Gastroesophageal sphincter (tissue), 4 donors: ENCODE data around the gene PHRF1. TPM values are rescaled to one million over a fixed set of nuclear protein-coding genes. Genes with fewer than 3 reads are reported as not detected.

Experiments used
- ATAC-seq: fragments of 150-250 bp; one replicate; pipeline ENCODE4 v1.9.1; 2016; ENCODE audit warnings: mild to moderate bottlenecking, moderate library complexity
- H3K27ac ChIP-seq, 4 donors: fragments of 200-600 bp; sonication (generic) in 3 of 4; 1 replicate in 3 of 4; 2 replicates in 1 of 4; pipeline ENCODE4 v1.5.1; 2016 to 2019
- H3K27me3 ChIP-seq: fragments of 200-600 bp; sonication (generic); one replicate; pipeline ENCODE4 v1.5.1; 2019
- H3K36me3 ChIP-seq, 2 donors: fragments of 200-600 bp; sonication (generic); one replicate each; pipeline ENCODE4 v1.5.1; 2019; ENCODE audit warnings: control low read depth in 1 of 2
- H3K4me1 ChIP-seq, 3 donors: fragments of 200-600 bp; sonication (generic); 1 replicate in 2 of 3; 2 replicates in 1 of 3; pipeline ENCODE4 v1.5.1; 2016 to 2019; ENCODE audit warnings: control low read depth in 2 of 3
- H3K4me3 ChIP-seq, 2 donors: fragments of 200-600 bp; sonication (generic); one replicate each; pipeline ENCODE4 v1.5.1; 2019; ENCODE audit warnings: mild to moderate bottlenecking in 1 of 2, moderate library complexity in 1 of 2
- H3K9me3 ChIP-seq, 3 donors: fragments of 200-600 bp; sonication (generic); one replicate each; pipeline ENCODE4 v1.5.1; 2017 to 2019; ENCODE audit warnings: control low read depth in 2 of 3
- EP300 ChIP-seq: sonication (generic); formaldehyde crosslinking; IDR thresholded peaks from one replicate; pipeline ENCODE4 v1.6.1; 2017; ENCODE audit warnings: antibody characterized with exemption, mild to moderate bottlenecking
- POLR2A ChIP-seq, 2 donors: fragments of 450-650 bp; IDR thresholded peaks; one replicate each; pipeline ENCODE4 v1.6.1; 2017; ENCODE audit warnings: antibody characterized with exemption in 2 of 2, mild to moderate bottlenecking in 2 of 2, moderate library complexity in 1 of 2
- POLR2AphosphoS5 ChIP-seq: sonication (generic); formaldehyde crosslinking; IDR thresholded peaks from one replicate; pipeline ENCODE4 v1.6.1; 2017; ENCODE audit warnings: antibody characterized with exemption
- WGBS, 2 donors: methylation state at CpG; one replicate each; pipeline ENCODE4 v1.1.5; 2018; ENCODE audit warnings: low coverage in 1 of 2; 5-methylcytosine and 5-hydroxymethylcytosine counted together
- total RNA-seq, 4 donors: library from RNA; depleted of rRNA; stranded (reverse); fragments of >200 nt; gene quantifications; one replicate each; pipeline ENCODE4 v1.1.0, GENCODE V29; 2016
- TF ChIP-seq, protein P1 (sequence below), 4 experiments: fragments of 200-600 bp in 2 of 4; fragments of 450-650 bp in 2 of 4; sonication (generic) in 1 of 4; IDR thresholded peaks; one replicate each; pipeline ENCODE4 v1.5.1; 2017 to 2019; ENCODE audit warnings: antibody characterized with exemption in 4 of 4, mild to moderate bottlenecking in 2 of 4, moderate library complexity in 2 of 4

PHRF1 gene
- total RNA-seq, 4 donors from 2014 or later: 18.0 to 28.0 (median 25.1) TPM

DNA sequence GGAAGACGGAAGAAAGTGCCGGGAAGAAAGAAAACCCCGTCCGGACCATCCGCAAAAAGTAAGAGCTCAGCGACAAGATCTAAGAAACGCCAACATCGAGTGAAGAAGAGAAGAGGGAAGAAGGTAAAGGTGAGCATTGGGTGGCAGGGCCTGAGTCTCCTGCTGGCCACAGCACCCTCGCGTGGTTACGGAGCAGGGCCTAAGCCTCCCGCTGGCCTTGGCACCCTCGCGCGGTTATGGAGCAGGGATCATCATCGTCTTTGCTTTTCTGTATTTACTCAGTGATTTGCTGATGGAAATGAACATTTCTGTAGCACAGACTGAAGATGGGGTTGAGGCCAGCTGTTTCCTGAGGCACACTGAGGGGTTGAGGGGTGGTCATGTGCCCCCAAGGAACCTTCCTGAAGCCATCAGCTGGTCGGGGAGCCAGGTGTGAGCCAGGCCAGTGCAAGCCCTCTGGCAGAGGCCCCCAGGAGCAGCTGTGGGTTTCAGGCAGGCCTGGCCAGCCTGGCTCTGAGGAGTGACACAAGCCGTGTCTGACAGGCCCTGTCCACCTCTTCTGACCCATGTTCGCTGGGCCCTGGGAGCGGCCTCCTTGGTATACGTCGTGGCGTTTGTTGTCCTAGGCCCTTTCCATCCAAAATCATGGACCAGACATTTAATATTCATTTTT, 25.4 kb downstream of the PHRF1 start:
- Histone ChIP-seq H3K9me3 (no peaks in the 10 kb centered on the region), H3K36me3 (peaks cover 0 to 100% of the 10 kb centered on the region in 2 donors), H3K27me3 (no peaks in the 10 kb centered on the region), H3K4me3 (no peak overlapping the region), H3K27ac (no peak overlapping the region), H3K4me1 (peaks cover 0 to 13% (median 0%) of the 10 kb centered on the region in 3 donors)
- TF ChIP-seq, protein P1, sequence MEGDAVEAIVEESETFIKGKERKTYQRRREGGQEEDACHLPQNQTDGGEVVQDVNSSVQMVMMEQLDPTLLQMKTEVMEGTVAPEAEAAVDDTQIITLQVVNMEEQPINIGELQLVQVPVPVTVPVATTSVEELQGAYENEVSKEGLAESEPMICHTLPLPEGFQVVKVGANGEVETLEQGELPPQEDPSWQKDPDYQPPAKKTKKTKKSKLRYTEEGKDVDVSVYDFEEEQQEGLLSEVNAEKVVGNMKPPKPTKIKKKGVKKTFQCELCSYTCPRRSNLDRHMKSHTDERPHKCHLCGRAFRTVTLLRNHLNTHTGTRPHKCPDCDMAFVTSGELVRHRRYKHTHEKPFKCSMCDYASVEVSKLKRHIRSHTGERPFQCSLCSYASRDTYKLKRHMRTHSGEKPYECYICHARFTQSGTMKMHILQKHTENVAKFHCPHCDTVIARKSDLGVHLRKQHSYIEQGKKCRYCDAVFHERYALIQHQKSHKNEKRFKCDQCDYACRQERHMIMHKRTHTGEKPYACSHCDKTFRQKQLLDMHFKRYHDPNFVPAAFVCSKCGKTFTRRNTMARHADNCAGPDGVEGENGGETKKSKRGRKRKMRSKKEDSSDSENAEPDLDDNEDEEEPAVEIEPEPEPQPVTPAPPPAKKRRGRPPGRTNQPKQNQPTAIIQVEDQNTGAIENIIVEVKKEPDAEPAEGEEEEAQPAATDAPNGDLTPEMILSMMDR (IDR thresholded peaks at IDR 0.05): no peak
- TF ChIP-seq EP300: no peak
- no peak for TF ChIP-seq POLR2A (IDR thresholded peaks at IDR 0.05)
- no peak for TF ChIP-seq POLR2AphosphoS5
- ATAC-seq: no peak
- 89 to 92% methylated on average over 8 to 22 of the region's 23 CpGs for WGBS, 2 donors

DNA sequence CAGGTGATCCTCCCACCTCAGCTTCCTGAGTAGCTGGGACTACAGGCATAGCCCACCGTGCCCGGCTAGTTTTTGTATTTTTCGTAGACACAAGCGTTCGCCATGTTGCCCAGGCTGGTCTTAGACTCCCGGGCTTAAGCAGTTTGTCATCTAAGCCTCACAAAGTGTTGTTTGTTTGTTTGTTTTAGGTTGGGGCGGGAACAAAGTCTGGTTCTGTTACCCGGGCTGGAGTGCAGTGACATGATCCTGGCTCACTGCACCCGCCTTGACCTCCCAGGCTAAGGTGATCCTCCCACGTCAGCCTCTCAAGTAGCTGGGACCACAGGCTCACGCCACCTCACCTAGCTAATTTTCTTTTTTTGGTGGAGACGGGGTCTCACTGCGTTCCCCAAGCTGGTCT, 26.9 kb downstream of the PHRF1 start:
- no peak overlapping the region for H3K27ac ChIP-seq
- peaks cover 0 to 100% of the 10 kb centered on the region in 2 donors for H3K36me3 ChIP-seq
- peaks cover 0 to 14% (median 0%) of the 10 kb centered on the region in 3 donors for H3K4me1 ChIP-seq
- WGBS, 2 donors: 84% methylated on average over 12 of the region's 13 CpGs; no CpG with 5 or more reads in 1 of the 2 donors
- ATAC-seq: no peak
- TF ChIP-seq, protein P1 (IDR thresholded peaks at IDR 0.05): no peak
- TF ChIP-seq EP300 (no peak), POLR2AphosphoS5 (no peak), POLR2A (IDR thresholded peaks at IDR 0.05) (no peak)
- H3K27me3 ChIP-seq: no peaks in the 10 kb centered on the region
- no peaks in the 10 kb centered on the region for H3K9me3 ChIP-seq
- no peak overlapping the region for H3K4me3 ChIP-seq

DNA sequence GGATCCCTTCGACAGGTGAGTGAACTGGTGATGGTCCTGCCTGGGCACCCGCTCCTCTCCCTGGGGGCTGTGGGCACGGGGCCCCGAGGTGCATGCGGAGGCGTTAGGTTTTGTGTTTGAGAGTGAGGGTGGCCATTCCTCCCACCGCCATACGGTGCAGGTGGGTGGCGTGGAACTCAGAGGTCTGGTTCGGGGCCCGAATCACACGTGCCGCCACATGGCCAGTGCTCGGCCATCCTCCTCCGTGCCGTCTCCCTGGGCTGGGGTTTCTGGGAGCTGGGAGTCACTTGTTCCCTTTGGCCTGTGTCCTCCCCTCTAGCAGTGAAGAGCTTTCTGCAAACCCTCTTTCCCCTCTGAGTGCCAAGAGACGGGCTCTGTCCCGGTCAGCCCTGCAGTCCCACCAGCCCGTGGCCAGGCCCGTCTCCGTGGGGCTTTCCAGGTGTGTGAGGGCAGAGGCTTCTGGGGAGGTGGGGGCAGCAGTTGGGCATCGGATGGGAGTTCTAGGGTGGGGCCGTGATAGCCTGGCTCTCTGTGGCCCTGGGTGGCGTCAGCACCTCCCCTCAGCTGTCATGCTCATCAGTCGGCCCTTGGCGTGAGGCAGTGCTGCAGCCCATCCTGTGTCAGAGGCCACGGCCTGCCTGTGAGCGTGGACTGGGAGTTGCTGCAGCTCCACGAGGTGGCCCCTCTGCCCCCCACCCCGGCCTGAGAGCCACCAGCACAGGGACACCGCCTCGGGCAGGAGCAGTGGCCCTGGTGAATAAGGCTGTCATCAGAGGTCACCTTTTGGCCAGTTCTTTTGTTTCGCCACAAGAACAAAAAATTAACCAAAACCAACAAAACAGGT, 29.2 kb downstream of the PHRF1 start:
- Histone ChIP-seq H3K4me3 (no peak overlapping the region), H3K27ac (peak overlapping the region in 3 of 4 donors; percentile 64 to 80 (median 76)), H3K9me3 (no peaks in the 10 kb centered on the region), H3K4me1 (peaks cover 0 to 14% (median 0%) of the 10 kb centered on the region in 3 donors), H3K36me3 (peaks cover 0 to 100% of the 10 kb centered on the region in 2 donors), H3K27me3 (no peaks in the 10 kb centered on the region)
- 100% methylated on average over 1 of the region's 33 CpGs; no CpG with 5 or more reads in 1 of the 2 donors for WGBS, 2 donors
- TF ChIP-seq, protein P1 (IDR thresholded peaks at IDR 0.05): no peak
- TF ChIP-seq EP300 (no peak), POLR2A (IDR thresholded peaks at IDR 0.05) (no peak), POLR2AphosphoS5 (no peak)
- ATAC-seq: no peak

DNA sequence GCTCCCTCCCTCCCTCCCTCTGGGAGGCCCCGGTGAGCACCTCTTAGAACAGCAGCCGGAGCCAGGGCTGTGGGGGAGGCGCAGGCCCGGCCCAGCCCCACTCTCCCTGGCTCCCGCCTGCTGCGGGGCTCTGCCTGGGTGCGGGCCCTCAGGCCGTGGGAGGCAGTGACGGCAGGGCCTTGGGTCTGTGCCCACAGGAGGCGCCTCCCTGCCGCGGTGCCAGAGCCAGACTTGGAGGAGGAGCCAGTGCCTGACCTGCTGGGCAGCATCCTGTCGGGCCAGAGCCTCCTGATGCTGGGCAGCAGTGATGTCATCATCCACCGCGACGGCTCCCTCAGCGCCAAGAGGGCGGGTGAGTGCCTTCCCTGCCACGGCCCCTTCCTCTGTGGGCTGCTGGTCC, 30.0 kb downstream of the PHRF1 start:
- Histone ChIP-seq H3K27me3 (no peaks in the 10 kb centered on the region), H3K4me1 (peaks cover 0 to 14% (median 0%) of the 10 kb centered on the region in 3 donors), H3K4me3 (no peak overlapping the region), H3K27ac (peak overlapping the region in 3 of 4 donors; percentile 64 to 80 (median 76)), H3K9me3 (no peaks in the 10 kb centered on the region), H3K36me3 (peaks cover 0 to 100% of the 10 kb centered on the region in 2 donors)
- WGBS, 2 donors: 38% methylated on average over 5 of the region's 19 CpGs; no CpG with 5 or more reads in 1 of the 2 donors
- ATAC-seq: peak; percentile 90
- TF ChIP-seq POLR2AphosphoS5 (peak; percentile 51), POLR2A (IDR thresholded peaks at IDR 0.05) (no peak)

DNA sequence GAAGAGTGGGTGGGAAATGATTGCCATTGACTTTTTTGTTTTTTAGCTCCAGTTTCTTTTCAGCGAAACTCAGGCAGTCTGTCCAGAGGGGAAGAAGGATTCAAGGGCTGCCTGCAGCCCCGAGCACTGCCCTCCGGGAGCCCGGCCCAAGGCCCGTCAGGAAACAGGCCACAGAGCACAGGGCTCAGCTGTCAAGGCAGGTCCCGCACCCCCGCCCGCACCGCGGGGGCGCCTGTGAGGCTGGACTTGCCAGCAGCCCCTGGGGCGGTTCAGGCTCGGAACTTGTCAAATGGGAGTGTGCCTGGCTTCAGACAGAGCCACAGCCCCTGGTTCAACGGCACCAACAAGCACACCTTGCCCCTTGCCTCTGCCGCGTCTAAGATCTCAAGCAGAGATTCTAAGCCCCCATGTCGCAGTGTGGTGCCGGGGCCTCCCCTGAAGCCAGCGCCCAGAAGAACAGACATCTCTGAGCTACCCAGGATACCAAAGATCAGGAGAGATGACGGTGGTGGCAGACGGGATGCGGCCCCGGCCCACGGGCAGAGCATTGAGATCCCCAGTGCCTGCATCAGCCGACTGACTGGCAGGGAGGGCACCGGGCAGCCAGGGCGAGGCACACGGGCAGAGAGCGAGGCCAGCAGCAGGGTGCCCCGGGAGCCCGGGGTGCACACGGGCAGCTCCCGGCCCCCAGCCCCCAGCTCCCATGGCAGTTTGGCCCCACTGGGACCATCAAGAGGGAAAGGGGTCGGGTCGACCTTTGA, 30.9 kb downstream of the PHRF1 start:
- peaks cover 0 to 100% of the 10 kb centered on the region in 2 donors for H3K36me3 ChIP-seq
- TF ChIP-seq EP300 (no peak), POLR2AphosphoS5 (no peak), POLR2A (IDR thresholded peaks at IDR 0.05) (no peak)
- TF ChIP-seq, protein P1 (IDR thresholded peaks at IDR 0.05): no peak
- 100% methylated on average over 2 of the region's 35 CpGs for WGBS, 2 donors
- H3K4me3 ChIP-seq: no peak overlapping the region
- H3K4me1 ChIP-seq: peaks cover 0 to 14% (median 0%) of the 10 kb centered on the region in 3 donors
- H3K27me3 ChIP-seq: no peaks in the 10 kb centered on the region
- H3K27ac ChIP-seq: peak overlapping the region in 3 of 4 donors; percentile 64 to 80 (median 76)
- no peak for ATAC-seq
- no peaks in the 10 kb centered on the region for H3K9me3 ChIP-seq
